H4 (cell line): Measurements from ENCODE around the gene WDR64. TPM values are rescaled to one million over a fixed set of nuclear protein-coding genes. Genes with fewer than 3 reads are reported as not detected.
"Not testable (repeated sequence)": the region's sequence is repeated elsewhere in the genome, so short reads cannot be mapped to it uniquely, and the experiment has no call there.

Experiments
- DNase-seq: peaks from one replicate; pipeline ENCODE4 v3.0.0-alpha.2; 2015; ENCODE audit warnings: low spot score
- total RNA-seq: library from RNA; depleted of rRNA; stranded (reverse); fragments of >200 nt; shearing (Covaris generic); gene quantifications from 2 replicates; pipeline ENCODE4 v1.2.3, GENCODE V29; 2014

WDR64 gene
- total RNA-seq, 1 experiment from 2014 or later, result not detected

- no peak for DNase-seq
These were observed 148.6 kb downstream of the WDR64 start for GRCh38 chr1:241800640-241801039.

- DNase-seq, result no peak
These were observed 150.8 kb downstream of the WDR64 start for GRCh38 chr1:241802863-241803262.

GRCh38 chr1:241804706-241805105 lies 152.6 kb downstream of the WDR64 start:
- DNase-seq, result not testable (repeated sequence)

GRCh38 chr1:241808265-241808664 lies 156.2 kb downstream of the WDR64 start:
- peak; percentile 58 for DNase-seq

GRCh38 chr1:241810769-241811405 lies 158.8 kb downstream of the WDR64 start:
- DNase-seq, result no peak

- no peak for DNase-seq
These were observed 161.8 kb downstream of the WDR64 start for GRCh38 chr1:241813768-241814320.

- DNase-seq, result no peak
These were observed 163.9 kb downstream of the WDR64 start for GRCh38 chr1:241816008-241816407.

GRCh38 chr1:241817331-241817792 lies 165.3 kb downstream of the WDR64 start:
- DNase-seq, result peak; percentile 69

- DNase-seq, result no peak
These were observed 166.0 kb downstream of the WDR64 start for GRCh38 chr1:241817956-241818612.

GRCh38 chr1:241819340-241819866 lies 167.3 kb downstream of the WDR64 start:
- DNase-seq, result no peak

GRCh38 chr1:241821363-241821762 lies 169.3 kb downstream of the WDR64 start:
- DNase-seq, result peak; percentile 12

GRCh38 chr1:241822846-241823245 lies 170.8 kb downstream of the WDR64 start:
- no peak for DNase-seq

- DNase-seq, result no peak
These were observed 171.8 kb downstream of the WDR64 start for GRCh38 chr1:241823925-241824324.

GRCh38 chr1:241825581-241825980 lies 173.5 kb downstream of the WDR64 start:
- DNase-seq, result peak; percentile 11

GRCh38 chr1:241826613-241827012 lies 174.5 kb downstream of the WDR64 start:
- DNase-seq, result not testable (repeated sequence)

GRCh38 chr1:241827264-241827663 lies 175.2 kb downstream of the WDR64 start:
- no peak for DNase-seq

GRCh38 chr1:241828463-241829021 lies 176.5 kb downstream of the WDR64 start:
- no peak for DNase-seq

- no peak for DNase-seq
These were observed 177.4 kb downstream of the WDR64 start for GRCh38 chr1:241829468-241829867.

GRCh38 chr1:241834733-241835377 lies 182.8 kb downstream of the WDR64 start:
- peak; percentile 71 for DNase-seq

- no peak for DNase-seq
These were observed 184.9 kb downstream of the WDR64 start for GRCh38 chr1:241836941-241837340.

GRCh38 chr1:241837416-241837815 lies 185.3 kb downstream of the WDR64 start:
- DNase-seq, result no peak

GRCh38 chr1:241837901-241838300 lies 185.8 kb downstream of the WDR64 start:
- DNase-seq, result peak; percentile 76
